ENCODE data around the gene TOGARAM2.

TOGARAM2 gene
- total RNA-seq: 1.3 to 26.2 (median 4.0) reads per million in 9 experiments

GRCh38 chr2:28981016-28981441 lies at the start of gene TOGARAM2:
Gene TOGARAM2, plus strand, starts transcription at chr2:28981298. Its CDS starts 13,537 bp downstream, at chr2:28994835.
- H3K27ac Mint-ChIP-seq: peak within 1 kb of the TSS; percentile 64 to 66
- H3K36me3 Mint-ChIP-seq (ENCODE audit: insufficient read depth): no peaks in the 10 kb centered on the region
- no peak for ATAC-seq (replicated peaks)
- no peaks in the 10 kb centered on the region for H3K9me3 Mint-ChIP-seq
- peaks cover 3 to 5% of the 10 kb centered on the region in 2 donors for H3K4me1 Mint-ChIP-seq (ENCODE audit: low read depth in 2 of 2)
- H3K27me3 Mint-ChIP-seq: no peaks in the 10 kb centered on the region
- no peak within 1 kb of the TSS for H3K4me3 Mint-ChIP-seq
- no peak for DNase-seq

- H3K9me3 Mint-ChIP-seq: no peaks in the 10 kb centered on the region
- H3K27ac Mint-ChIP-seq: no peak overlapping the region
- peaks cover 2 to 3% of the 10 kb centered on the region in 2 donors for H3K4me1 Mint-ChIP-seq (ENCODE audit: low read depth in 2 of 2)
- DNase-seq (no peak), ATAC-seq (replicated peaks) (no peak)
- no peak overlapping the region for H3K4me3 Mint-ChIP-seq
- peaks cover 62% of the 10 kb centered on the region for H3K36me3 Mint-ChIP-seq (ENCODE audit: insufficient read depth)
- no peaks in the 10 kb centered on the region for H3K27me3 Mint-ChIP-seq
These were observed 46.3 kb upstream of the TOGARAM2 start for GRCh38 chr2:28934769-28935168.

DNA sequence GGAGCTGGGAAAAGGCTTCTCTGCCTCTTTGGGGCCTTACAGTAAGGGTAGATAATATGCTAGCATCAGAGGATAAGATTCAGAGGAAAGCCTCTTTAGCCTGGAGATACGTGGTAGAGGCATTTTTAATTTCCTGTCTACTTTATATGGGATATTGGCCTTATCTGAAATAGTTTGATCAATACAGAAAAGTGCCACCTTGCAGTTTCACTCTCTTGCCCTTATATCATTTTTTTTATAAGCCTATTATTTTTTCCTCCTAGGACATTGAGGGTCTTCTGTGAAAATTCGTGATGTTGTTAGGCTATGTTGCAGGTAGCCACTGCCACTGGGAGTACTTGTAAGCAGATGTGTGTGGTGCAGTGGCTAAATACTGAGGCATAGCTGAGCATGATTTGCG lies 40.1 kb upstream of the TOGARAM2 start:
- no peaks in the 10 kb centered on the region for H3K9me3 Mint-ChIP-seq
- H3K4me1 Mint-ChIP-seq (ENCODE audit: low read depth in 2 of 2): peaks cover 3 to 4% of the 10 kb centered on the region in 2 donors
- peaks cover 79% of the 10 kb centered on the region for H3K36me3 Mint-ChIP-seq (ENCODE audit: insufficient read depth)
- no peak for DNase-seq
- no peaks in the 10 kb centered on the region for H3K27me3 Mint-ChIP-seq
- ATAC-seq (replicated peaks): no peak
- peak overlapping the region; percentile 49 to 81 for H3K27ac Mint-ChIP-seq
- H3K4me3 Mint-ChIP-seq: no peak overlapping the region

DNA sequence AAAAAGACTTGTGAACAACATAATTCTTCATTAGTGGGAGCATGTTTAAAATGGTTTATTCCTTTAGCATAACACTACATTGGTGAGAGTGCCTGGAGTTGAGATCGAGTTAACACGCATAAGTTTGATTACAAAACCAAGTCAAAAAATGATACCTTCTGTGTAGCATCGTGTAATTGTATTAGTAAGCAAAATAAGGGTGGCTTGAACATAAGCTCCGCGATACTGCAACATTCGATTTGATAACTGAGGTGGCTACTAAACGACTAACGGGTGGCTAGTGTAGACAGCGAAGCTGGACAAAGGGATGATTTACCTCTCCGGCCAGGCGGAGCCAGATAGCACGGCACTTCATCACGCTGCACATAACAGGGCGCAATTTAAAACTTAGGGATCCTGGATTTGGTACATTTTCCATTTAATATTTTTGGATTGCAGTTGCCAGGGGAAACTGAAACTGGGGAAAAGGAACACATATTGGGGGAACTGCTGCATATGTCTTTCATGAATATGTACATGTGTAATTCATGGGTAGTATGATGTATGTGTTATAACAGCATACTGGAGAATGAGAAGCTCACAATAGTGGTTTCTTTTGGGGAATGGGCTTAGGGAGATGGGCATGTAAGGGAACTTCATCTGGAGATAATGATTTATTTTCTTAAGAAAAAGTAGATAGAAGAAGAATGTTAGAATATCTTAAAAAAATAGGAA lies 36.4 kb upstream of the TOGARAM2 start:
- no peak overlapping the region for H3K27ac Mint-ChIP-seq
- no peaks in the 10 kb centered on the region for H3K27me3 Mint-ChIP-seq
- peaks cover 0 to 1% of the 10 kb centered on the region in 2 donors for H3K4me1 Mint-ChIP-seq (ENCODE audit: low read depth in 2 of 2)
- H3K36me3 Mint-ChIP-seq (ENCODE audit: insufficient read depth): peaks cover 71% of the 10 kb centered on the region
- DNase-seq (no peak), ATAC-seq (replicated peaks) (no peak)
- no peak overlapping the region for H3K4me3 Mint-ChIP-seq
- H3K9me3 Mint-ChIP-seq: no peaks in the 10 kb centered on the region

- Mint-ChIP-seq H3K36me3 (ENCODE audit: insufficient read depth) (peaks cover 42% of the 10 kb centered on the region), H3K4me1 (ENCODE audit: low read depth in 2 of 2) (no peaks in the 10 kb centered on the region)
- DNase-seq: no peak
These were observed 32.9 kb upstream of the TOGARAM2 start for GRCh38 chr2:28948160-28948559.

GRCh38 chr2:28949190-28949589 lies 31.9 kb upstream of the TOGARAM2 start:
- Mint-ChIP-seq H3K27ac (no peak overlapping the region), H3K4me1 (ENCODE audit: low read depth in 2 of 2) (no peaks in the 10 kb centered on the region), H3K9me3 (no peaks in the 10 kb centered on the region), H3K36me3 (ENCODE audit: insufficient read depth) (peaks cover 32% of the 10 kb centered on the region), H3K4me3 (no peak overlapping the region), H3K27me3 (no peaks in the 10 kb centered on the region)
- DNase-seq (no peak), ATAC-seq (replicated peaks) (no peak)

More at GRCh38 chr2:28948160-28948559, 32.9 kb upstream of the TOGARAM2 start:
- Mint-ChIP-seq H3K27me3 (no peaks in the 10 kb centered on the region), H3K27ac (no peak overlapping the region), H3K4me3 (no peak overlapping the region), H3K9me3 (no peaks in the 10 kb centered on the region)
- no peak for ATAC-seq (replicated peaks)

DNA sequence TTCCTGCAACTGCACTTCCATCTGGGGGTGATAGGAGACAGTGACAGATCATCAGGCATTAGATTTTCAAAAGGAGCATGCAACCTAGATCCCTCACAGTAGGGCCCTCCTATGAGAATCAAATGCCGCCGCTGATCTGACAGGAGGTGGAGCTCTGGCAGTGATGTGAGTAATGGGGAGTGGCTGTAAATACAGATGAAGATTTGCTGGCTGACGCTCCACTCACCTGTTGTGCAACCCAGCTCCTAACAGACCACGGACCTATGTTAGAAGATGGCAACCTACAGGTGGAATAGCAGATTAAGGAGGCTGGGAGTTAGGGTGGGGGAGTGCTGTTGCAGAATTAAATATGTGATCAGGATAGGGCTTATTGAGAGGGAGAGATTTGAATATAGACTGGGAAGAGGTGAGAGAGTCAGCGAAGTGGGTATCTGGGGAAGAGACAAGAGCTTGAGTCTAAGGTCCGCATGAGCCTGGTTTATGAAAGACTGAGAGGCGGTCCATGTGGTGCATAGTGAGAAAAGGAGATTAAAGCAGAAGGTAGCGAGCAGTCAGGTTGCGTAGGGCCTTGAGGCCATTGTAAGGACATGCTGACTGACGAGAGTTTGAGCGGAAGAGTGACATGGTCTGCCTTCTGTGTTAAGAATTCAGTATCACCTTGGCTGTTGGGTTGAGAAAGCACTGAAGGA lies 31.3 kb upstream of the TOGARAM2 start:
- Mint-ChIP-seq H3K27me3 (no peaks in the 10 kb centered on the region), H3K36me3 (ENCODE audit: insufficient read depth) (peaks cover 27% of the 10 kb centered on the region), H3K4me1 (ENCODE audit: low read depth in 2 of 2) (no peaks in the 10 kb centered on the region), H3K4me3 (no peak overlapping the region), H3K9me3 (no peaks in the 10 kb centered on the region), H3K27ac (no peak overlapping the region)
- ATAC-seq (replicated peaks): no peak
- no peak for DNase-seq

GRCh38 chr2:28950941-28951630 lies 30.0 kb upstream of the TOGARAM2 start:
- ATAC-seq (replicated peaks): no peak
- Mint-ChIP-seq H3K36me3 (ENCODE audit: insufficient read depth) (peaks cover 16% of the 10 kb centered on the region), H3K27ac (no peak overlapping the region), H3K4me1 (ENCODE audit: low read depth in 2 of 2) (no peaks in the 10 kb centered on the region), H3K4me3 (no peak overlapping the region), H3K9me3 (no peaks in the 10 kb centered on the region), H3K27me3 (no peaks in the 10 kb centered on the region)
- no peak for DNase-seq

DNA sequence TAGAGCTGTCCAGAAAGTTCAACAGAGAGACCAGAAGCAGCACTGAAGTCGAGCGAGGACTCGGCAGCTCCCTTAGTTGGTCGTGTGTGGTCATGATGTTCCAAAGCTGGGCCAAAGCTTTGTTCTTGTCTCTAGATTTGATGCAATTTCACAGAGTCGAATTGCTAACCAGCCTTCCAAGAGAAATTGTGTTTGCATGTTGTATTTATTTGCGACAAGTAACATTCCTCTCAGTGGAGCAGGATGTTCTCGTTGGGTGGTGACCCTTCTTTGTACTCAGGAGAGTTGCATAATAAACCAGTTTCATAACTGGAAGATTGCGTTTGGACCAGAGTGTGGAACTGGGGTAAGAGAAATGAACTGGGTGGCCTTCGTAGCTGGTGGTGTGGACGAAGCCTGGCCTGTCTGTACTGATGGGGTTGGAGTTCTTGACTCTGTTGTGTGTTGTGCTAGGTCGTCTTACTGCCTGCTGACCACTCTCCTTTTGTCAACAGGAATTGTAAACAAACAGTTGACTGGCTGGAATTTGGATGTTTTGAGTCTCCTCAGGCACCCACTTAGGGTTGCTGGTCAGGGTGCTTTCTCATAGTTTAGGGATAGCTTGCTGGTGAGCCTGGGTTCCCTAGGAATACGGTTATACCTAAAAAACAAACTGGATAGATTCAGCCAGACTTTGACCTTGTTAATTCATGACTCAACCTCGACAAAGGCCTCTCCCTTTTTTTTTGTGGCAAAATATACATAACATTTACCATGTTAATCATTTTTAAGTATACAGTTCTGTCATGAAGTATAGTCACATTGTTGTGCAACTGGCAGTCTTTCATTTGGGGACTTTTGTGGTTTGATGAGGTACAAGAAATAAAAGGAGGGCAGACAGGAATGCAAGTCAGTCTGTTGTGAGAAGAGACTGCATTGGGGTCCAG lies 28.9 kb upstream of the TOGARAM2 start:
- H3K9me3 Mint-ChIP-seq: no peaks in the 10 kb centered on the region
- H3K36me3 Mint-ChIP-seq (ENCODE audit: insufficient read depth): peaks cover 19% of the 10 kb centered on the region
- ATAC-seq (replicated peaks) (no peak), DNase-seq (no peak)
- H3K27me3 Mint-ChIP-seq: no peaks in the 10 kb centered on the region
- no peak overlapping the region for H3K27ac Mint-ChIP-seq
- peaks cover 0 to 4% of the 10 kb centered on the region in 2 donors for H3K4me1 Mint-ChIP-seq (ENCODE audit: low read depth in 2 of 2)
- no peak overlapping the region for H3K4me3 Mint-ChIP-seq

- no peaks in the 10 kb centered on the region for H3K9me3 Mint-ChIP-seq
- DNase-seq: no peak
- no peak for ATAC-seq (replicated peaks)
- no peaks in the 10 kb centered on the region for H3K27me3 Mint-ChIP-seq
- H3K27ac Mint-ChIP-seq: no peak overlapping the region
- H3K4me3 Mint-ChIP-seq: no peak overlapping the region
- peaks cover 15% of the 10 kb centered on the region for H3K36me3 Mint-ChIP-seq (ENCODE audit: insufficient read depth)
- peaks cover 0 to 4% of the 10 kb centered on the region in 2 donors for H3K4me1 Mint-ChIP-seq (ENCODE audit: low read depth in 2 of 2)
These were observed 28.3 kb upstream of the TOGARAM2 start for GRCh38 chr2:28952836-28953211.

- H3K27me3 Mint-ChIP-seq: no peaks in the 10 kb centered on the region
- ATAC-seq (replicated peaks) (no peak), DNase-seq (no peak)
- no peak overlapping the region for H3K27ac Mint-ChIP-seq
- no peaks in the 10 kb centered on the region for H3K9me3 Mint-ChIP-seq
- H3K36me3 Mint-ChIP-seq (ENCODE audit: insufficient read depth): peaks cover 7% of the 10 kb centered on the region
- peaks cover 7 to 10% of the 10 kb centered on the region in 2 donors for H3K4me1 Mint-ChIP-seq (ENCODE audit: low read depth in 2 of 2)
- H3K4me3 Mint-ChIP-seq: no peak overlapping the region
These were observed 25.6 kb upstream of the TOGARAM2 start for GRCh38 chr2:28955467-28955866.

DNA sequence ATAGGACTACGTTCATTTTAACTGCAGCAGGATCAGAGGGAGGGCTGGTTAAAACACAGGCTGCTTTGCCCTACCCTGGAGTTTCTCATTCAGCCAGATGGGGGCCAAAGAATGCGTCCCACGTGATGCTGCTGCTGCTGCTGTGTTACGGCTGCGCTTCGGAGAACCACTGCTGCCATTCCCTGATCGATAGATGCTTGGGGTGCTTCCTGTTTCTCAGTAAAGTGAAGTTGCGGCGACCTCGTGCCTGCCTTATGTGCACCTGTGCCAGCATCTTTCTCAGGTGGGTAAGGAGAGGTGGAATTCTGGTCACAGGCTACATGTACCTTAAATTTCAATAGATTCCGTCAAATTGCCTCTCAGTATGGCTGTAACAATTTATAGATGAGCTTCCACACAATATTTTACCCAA lies 24.7 kb upstream of the TOGARAM2 start:
- Mint-ChIP-seq H3K4me3 (peak overlapping the region in 1 of 2 donors; percentile 77), H3K36me3 (ENCODE audit: insufficient read depth) (peaks cover 7% of the 10 kb centered on the region), H3K4me1 (ENCODE audit: low read depth in 2 of 2) (peaks cover 7 to 10% of the 10 kb centered on the region in 2 donors), H3K9me3 (no peaks in the 10 kb centered on the region), H3K27ac (no peak overlapping the region), H3K27me3 (no peaks in the 10 kb centered on the region)
- ATAC-seq (replicated peaks) (peak; percentile 89), DNase-seq (peak; percentile 31 to 46 (median 42))

- no peaks in the 10 kb centered on the region for H3K9me3 Mint-ChIP-seq
- peak overlapping the region in 1 of 2 donors; percentile 77 for H3K4me3 Mint-ChIP-seq
- peak; percentile 45 for ATAC-seq (replicated peaks)
- no peak overlapping the region for H3K27ac Mint-ChIP-seq
- peaks cover 7 to 10% of the 10 kb centered on the region in 2 donors for H3K4me1 Mint-ChIP-seq (ENCODE audit: low read depth in 2 of 2)
- H3K27me3 Mint-ChIP-seq: no peaks in the 10 kb centered on the region
- DNase-seq: no peak
- H3K36me3 Mint-ChIP-seq (ENCODE audit: insufficient read depth): peaks cover 7% of the 10 kb centered on the region
These were observed 24.2 kb upstream of the TOGARAM2 start for GRCh38 chr2:28956890-28957289.

All from effector memory CD8-positive, alpha-beta T cell (primary cell).